Pulmonary artery endothelial cell (primary cell): Measurements from ENCODE around the gene TMEM273. TPM values are rescaled to one million over a fixed set of nuclear protein-coding genes. Genes with fewer than 3 reads are reported as not detected.

Experiments
- DNase-seq: peaks from one replicate; pipeline ENCODE4 v3.0.0-alpha.2; 2011; ENCODE audit warnings: low read depth, low spot score
- total RNA-seq: library from RNA; depleted of rRNA; stranded (reverse); fragments of >200 nt; gene quantifications from 2 replicates; pipeline ENCODE4 v1.2.3, GENCODE V29; 2014

TMEM273 gene
- total RNA-seq, 1 donor from 2014 or later = 1.3 TPM

DNA sequence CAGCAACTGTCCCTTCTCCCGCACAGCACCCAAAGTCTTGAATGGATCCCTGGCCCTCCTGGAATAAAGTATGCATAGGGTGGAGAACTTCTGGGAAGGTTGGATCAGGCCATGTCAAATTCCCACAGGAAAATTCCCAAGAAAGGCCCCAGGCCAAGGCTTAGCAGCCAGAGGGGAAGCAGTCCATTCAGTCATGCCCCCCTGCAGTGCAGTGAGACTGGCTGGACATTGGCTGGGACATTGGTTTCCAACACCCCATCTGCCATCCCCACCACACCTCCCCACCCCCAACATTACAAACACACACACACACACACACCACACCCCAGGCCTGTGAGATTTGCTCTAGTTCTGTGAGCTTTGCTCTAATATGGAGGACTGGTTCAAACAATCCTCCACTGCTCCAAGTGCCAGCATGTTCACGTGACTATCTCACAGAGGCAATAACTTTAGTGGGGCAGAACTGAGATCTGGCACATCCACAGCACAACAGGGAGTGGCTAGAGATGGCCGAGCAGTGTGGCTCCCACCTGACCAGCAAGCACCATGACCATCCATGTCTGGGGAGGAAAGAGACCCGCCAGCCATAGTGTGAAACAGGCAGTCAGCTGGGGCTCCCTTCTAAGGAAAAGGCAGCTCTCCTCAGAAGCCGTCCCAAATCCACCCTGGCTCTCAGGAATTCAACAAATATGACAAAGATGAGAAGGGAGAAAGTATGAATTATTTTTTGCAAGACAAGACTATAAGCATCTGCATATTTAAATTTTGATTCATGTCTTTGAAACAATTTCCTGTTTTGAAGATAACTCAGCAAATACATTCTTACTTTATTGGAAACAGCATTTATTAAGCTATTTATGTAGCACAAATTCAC is 47.6 kb downstream of the TMEM273 start:
- no peak for DNase-seq

- DNase-seq = no peak
Observed at GRCh38 chr10:49139846-49140195, 48.4 kb downstream of the TMEM273 start.

GRCh38 chr10:49139028-49139845 is 49.0 kb downstream of the TMEM273 start:
- DNase-seq = no peak

DNA sequence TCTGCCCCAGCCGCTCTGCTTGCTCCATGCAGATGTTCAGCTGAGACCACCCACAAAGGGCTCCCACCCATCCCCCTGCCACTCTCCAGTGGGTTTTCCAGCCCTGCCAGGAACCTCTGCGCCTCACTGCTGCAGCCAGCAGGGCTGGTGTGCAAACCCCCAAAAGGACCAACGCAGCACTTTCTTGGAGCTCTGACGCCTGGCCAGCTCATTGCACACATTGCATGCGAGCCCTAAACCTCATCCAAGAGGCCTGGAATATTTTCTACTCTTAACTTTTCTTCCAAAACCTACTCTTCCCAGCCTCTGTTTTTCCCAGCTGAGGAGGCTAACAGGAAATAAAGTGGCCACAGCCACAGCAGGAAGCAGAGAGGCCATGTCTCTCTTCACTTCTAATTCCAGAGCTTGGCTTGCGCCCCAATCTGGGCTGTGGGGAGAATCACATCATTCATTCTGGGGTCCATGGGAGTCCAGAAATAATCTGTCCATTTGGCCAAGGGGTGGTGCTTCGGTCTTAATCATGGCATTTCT is 49.8 kb downstream of the TMEM273 start:
- no peak for DNase-seq

DNA sequence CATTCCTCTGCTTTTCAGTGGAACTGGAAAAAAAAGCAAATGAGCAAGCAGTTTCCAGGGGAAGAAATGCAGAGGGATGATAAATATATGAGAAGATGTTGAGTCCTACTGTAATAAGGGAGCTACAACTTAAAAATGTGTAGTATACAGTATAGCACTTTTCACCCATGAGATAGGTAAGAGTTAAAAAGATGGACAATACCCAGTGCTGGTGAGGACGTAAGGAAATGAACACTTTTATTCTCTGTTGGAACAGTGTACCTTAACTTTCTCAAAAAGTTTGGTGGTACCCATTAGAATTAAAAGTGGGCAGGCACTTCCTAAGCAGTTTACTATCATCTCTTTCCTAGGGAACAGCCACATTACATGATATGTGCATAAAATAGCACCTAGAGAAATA is 51.7 kb downstream of the TMEM273 start:
- no peak for DNase-seq

GRCh38 chr10:49135575-49136313 is 52.4 kb downstream of the TMEM273 start:
- DNase-seq = no peak

GRCh38 chr10:49134327-49134726 is 53.9 kb downstream of the TMEM273 start:
- no peak for DNase-seq

- DNase-seq = no peak
Observed at GRCh38 chr10:49133706-49134248, 54.4 kb downstream of the TMEM273 start, which contains the start of gene FAM170B. Gene FAM170B, minus strand, starts transcription at chr10:49134021. Its CDS starts 103 bp downstream, at chr10:49133918.

- DNase-seq = no peak
Observed at GRCh38 chr10:49132362-49132737, 55.8 kb downstream of the TMEM273 start.

DNA sequence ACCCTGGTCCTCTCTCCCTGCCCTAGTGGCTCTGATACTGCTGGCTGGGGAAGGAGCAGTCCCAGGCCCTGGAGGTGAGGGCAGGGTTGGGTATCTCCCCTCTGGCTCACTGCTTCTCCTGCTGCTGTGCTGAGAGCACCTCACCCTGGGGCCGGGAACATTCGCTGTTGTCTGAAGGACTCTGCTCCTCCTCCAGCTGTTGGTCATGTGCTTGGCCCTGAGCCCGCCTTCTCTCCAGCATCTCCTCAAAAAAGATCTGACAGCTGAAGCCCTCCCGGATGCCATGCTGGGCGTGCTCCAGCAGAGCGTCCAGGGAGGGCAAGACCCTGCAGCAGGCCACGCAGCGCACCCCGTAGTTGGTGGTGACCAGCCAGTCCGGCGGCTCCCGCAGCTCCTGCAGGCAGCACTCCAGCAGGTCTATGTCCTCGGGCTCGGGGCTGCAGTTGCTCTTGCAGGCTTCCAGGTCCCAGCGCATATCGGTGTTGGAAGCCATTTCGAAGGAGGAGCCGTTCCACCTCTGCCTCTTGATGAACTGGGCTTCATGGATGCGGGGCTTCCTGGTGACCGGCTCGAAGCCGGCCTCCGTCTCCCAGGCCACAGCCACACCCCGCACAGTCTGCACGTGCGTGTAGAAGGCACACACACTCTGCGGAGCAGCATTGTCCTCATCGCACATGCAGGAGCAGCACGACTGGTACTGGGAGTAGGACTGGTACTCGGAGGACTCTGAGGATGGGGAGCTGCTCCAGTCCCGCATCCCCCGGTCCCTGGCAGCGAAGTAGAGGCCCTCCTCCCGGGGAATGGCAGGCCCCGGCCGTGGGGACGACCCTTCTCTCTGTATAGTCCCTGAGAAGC is 56.5 kb downstream of the TMEM273 start:
- DNase-seq = no peak

DNA sequence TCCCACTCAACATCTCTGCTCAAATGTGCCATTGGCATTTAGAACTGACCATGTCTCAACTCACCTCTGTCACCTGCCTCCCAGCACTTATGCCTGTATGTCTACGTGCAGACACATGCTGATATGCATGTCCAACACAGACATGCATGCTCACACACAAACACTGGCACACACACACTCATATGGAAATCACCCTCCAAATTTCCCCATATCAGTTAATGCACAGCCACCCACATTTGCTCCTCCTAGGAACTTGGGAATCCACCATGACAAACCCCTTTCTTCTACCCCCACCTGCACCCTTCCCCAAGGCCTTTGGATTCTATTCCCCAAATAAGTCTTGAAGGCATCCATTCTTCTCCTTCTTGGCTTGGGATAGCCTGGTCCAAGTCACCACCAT is 58.8 kb downstream of the TMEM273 start:
- no peak for DNase-seq

GRCh38 chr10:49128854-49129253 is 59.3 kb downstream of the TMEM273 start:
- no peak for DNase-seq

DNA sequence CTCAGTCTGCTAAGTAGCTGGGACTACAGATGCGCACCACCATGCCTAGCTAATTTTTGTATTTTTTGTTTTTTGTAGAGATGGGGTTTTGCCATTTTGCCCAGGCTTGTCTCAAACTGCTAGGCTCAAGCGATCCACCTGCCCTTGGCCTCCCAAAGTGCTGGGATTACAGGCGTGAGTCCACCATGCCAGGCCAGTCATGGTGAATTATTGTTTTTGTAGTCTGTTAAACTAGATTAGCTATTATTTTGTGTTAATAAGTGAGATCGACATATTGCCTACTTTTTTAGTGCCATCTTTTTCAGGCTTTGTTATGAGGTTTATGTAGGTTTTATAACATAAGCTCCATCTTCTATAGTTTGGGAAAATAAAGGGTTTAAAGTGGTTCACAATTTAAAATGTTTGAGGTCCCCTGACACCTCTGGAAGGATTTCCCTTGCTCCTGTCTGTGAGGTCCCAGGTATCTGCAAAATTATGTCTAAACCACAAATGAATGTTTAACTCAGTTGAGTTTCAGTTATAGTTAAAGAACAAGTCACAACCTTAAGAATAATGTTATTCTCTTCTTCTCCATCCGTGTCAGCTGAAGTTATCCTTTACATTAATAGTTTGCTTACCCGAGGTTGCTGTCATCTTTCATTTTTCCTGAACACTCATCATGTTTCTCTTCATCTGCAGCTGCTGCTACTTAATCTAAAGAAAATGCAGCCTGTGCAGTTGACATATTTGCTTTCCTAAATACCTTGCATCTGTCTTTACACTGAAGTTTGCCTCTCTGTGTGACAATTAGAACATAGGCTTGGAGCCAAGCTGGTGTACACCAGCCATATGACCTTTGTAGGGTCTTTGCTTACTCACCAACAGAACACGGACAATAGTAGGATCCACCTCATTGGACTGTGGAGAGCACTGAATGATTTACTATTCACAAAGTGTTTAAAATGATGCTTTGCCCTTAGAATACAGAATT is 63.9 kb downstream of the TMEM273 start:
- DNase-seq = no peak

GRCh38 chr10:49120911-49121310 is 67.3 kb downstream of the TMEM273 start:
- DNase-seq = no peak

- no peak for DNase-seq
Observed at GRCh38 chr10:49119746-49120145, 68.4 kb downstream of the TMEM273 start.

GRCh38 chr10:49118430-49119074 is 69.6 kb downstream of the TMEM273 start:
- no peak for DNase-seq

GRCh38 chr10:49117376-49118070 is 70.7 kb downstream of the TMEM273 start:
- DNase-seq = no peak
